Measurements from ENCODE around the gene TRIM5. TPM values are rescaled to one million over a fixed set of nuclear protein-coding genes. Genes with fewer than 3 reads are reported as not detected.

The TRIM5 gene
- total RNA-seq, 1 experiment from 2014 or later: 21.9 TPM

DNA sequence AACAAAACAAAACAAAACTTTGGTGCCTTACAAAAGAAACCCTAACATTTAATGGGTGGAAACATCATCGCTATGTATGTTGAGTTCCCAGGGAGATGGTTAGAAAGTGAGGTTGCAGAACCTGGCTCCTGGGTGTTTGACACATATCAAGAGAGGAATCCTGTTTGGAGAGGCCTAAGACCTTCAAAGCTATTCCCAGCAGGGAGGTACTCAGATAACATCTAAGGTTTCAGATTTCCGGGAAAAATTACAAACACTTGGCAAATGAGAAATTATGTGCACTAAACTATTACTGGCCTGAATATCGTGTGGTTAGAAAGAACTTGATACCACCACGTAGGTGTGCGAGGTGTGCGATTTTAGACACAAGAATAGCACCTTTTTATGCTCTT, 18.5 kb downstream of the TRIM5 start:
- Histone ChIP-seq H3K27me3 (replicated peaks; ENCODE audit: control insufficient read depth, insufficient read depth, low read length) (no peaks in the 10 kb centered on the region), H3K36me3 (ENCODE audit: control insufficient read depth, insufficient read depth, low read length) (no peaks in the 10 kb centered on the region; the same call in 1 of the 2 replicates), H3K9me3 (no peaks in the 10 kb centered on the region), H3K4me1 (no peaks in the 10 kb centered on the region), H3K4me3 (ENCODE audit: low read depth, low read length) (no peak overlapping the region)
- H3K27ac Mint-ChIP-seq (ENCODE audit: unreplicated experiment): no peak overlapping the region
- BruUV-seq (replicated peaks): no TSS peak
- CTCF ChIA-PET: no interaction called here
- peaks cover 34% of the 10 kb centered on the region for H3K36me3 Mint-ChIP-seq (ENCODE audit: insufficient read depth, unreplicated experiment)
- no peak for DNase-seq
- no peaks in the 10 kb centered on the region for H3K4me1 Mint-ChIP-seq (ENCODE audit: low read depth, unreplicated experiment)
- POLR2A ChIA-PET: no interaction called here
- intact Hi-C loops (cut with micrococcal nuclease; ENCODE audit: unreplicated experiment): no loop called here
- H3K27me3 Mint-ChIP-seq (ENCODE audit: insufficient read depth, unreplicated experiment): no peaks in the 10 kb centered on the region
- TF ChIP-seq, protein P1, sequence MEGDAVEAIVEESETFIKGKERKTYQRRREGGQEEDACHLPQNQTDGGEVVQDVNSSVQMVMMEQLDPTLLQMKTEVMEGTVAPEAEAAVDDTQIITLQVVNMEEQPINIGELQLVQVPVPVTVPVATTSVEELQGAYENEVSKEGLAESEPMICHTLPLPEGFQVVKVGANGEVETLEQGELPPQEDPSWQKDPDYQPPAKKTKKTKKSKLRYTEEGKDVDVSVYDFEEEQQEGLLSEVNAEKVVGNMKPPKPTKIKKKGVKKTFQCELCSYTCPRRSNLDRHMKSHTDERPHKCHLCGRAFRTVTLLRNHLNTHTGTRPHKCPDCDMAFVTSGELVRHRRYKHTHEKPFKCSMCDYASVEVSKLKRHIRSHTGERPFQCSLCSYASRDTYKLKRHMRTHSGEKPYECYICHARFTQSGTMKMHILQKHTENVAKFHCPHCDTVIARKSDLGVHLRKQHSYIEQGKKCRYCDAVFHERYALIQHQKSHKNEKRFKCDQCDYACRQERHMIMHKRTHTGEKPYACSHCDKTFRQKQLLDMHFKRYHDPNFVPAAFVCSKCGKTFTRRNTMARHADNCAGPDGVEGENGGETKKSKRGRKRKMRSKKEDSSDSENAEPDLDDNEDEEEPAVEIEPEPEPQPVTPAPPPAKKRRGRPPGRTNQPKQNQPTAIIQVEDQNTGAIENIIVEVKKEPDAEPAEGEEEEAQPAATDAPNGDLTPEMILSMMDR (IDR thresholded peaks at IDR 0.05; ENCODE audit: insufficient read depth in 1 of 2, low read depth in 1 of 2, low read length in 1 of 2, severe bottlenecking in 1 of 2, unreplicated experiment in 1 of 2): no peak
- H3K4me3 Mint-ChIP-seq (ENCODE audit: unreplicated experiment): no peak overlapping the region
- no peaks in the 10 kb centered on the region for H3K9me3 Mint-ChIP-seq (ENCODE audit: unreplicated experiment)

DNA sequence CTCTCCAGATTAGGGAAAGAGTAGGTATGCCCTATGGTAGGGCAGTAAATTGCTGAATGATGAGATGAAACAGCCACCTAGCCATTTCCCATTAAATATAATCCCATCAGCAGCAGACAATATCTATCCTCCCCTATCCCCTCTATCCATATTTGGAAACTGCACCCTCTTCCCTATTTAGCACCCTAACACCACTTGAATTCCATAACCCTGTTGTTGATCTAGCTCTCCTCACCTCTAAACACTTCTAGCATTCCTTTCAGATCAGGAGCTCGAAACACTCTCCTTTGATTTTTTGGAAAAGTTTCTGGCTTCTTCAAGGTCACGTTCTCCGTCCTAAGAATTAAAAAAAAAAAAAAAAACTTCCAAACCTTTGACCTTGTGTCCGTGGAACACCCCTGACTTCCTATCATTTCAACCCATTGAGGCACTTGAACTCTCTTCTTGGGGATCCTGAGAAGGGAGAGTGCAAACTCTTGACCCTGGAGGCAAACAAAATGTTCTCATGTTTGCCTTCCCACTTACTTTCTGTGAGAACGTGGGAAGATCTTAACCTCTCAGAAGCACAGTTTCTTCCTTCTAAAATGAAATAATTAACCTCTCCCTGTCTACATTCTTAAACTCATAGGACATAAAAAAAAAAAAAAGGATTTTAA, 19.0 kb downstream of the TRIM5 start:
- TF ChIP-seq, protein P1 (IDR thresholded peaks at IDR 0.05; ENCODE audit: insufficient read depth in 1 of 2, low read depth in 1 of 2, low read length in 1 of 2, severe bottlenecking in 1 of 2, unreplicated experiment in 1 of 2): no peak
- Mint-ChIP-seq H3K36me3 (ENCODE audit: insufficient read depth, unreplicated experiment) (peaks cover 34% of the 10 kb centered on the region), H3K9me3 (ENCODE audit: unreplicated experiment) (no peaks in the 10 kb centered on the region), H3K4me3 (ENCODE audit: unreplicated experiment) (no peak overlapping the region), H3K27ac (ENCODE audit: unreplicated experiment) (no peak overlapping the region), H3K4me1 (ENCODE audit: low read depth, unreplicated experiment) (no peaks in the 10 kb centered on the region), H3K27me3 (ENCODE audit: insufficient read depth, unreplicated experiment) (no peaks in the 10 kb centered on the region)
- CTCF ChIA-PET: no interaction called here
- H3K4me1 ChIP-seq: no peaks in the 10 kb centered on the region
- no peaks in the 10 kb centered on the region for H3K9me3 ChIP-seq
- DNase-seq: no peak
- POLR2A ChIA-PET: no interaction called here
- BruUV-seq (replicated peaks): no TSS peak
- H3K27me3 ChIP-seq (replicated peaks; ENCODE audit: control insufficient read depth, insufficient read depth, low read length): no peaks in the 10 kb centered on the region
- intact Hi-C loops (cut with micrococcal nuclease; ENCODE audit: unreplicated experiment): no loop called here
- H3K36me3 ChIP-seq (ENCODE audit: control insufficient read depth, insufficient read depth, low read length): no peaks in the 10 kb centered on the region; the same call in 1 of the 2 replicates
- H3K4me3 ChIP-seq (ENCODE audit: low read depth, low read length): no peak overlapping the region

DNA sequence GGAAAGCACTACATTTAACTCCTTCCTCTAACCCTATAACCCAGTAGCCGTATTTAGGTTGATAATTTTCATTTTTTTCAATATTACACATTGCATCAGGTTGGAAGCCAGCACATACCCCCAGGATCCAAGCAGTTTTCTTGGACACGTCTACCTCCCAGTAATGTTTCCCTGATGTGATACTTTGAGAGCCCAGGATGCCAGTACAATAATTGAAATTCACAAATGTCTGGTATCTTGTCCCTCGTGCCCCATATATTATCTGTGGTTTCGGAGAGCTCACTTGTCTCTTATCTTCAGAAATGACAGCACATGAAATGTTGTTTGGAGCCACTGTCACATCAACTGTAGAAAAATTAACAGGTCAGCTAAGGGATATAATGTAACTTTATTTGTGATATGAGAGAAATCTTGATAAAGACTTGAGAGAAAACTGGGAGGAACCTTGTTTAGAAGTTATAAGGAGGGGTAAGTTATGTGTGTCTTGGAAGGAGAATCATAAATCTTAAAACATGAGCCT, 19.8 kb downstream of the TRIM5 start:
- ChIA-PET CTCF (no interaction called here), POLR2A (no interaction called here)
- TF ChIP-seq, protein P1 (IDR thresholded peaks at IDR 0.05; ENCODE audit: insufficient read depth in 1 of 2, low read depth in 1 of 2, low read length in 1 of 2, severe bottlenecking in 1 of 2, unreplicated experiment in 1 of 2): no peak
- Histone ChIP-seq H3K4me1 (no peaks in the 10 kb centered on the region), H3K4me3 (ENCODE audit: low read depth, low read length) (no peak overlapping the region), H3K9me3 (no peaks in the 10 kb centered on the region), H3K27me3 (replicated peaks; ENCODE audit: control insufficient read depth, insufficient read depth, low read length) (no peaks in the 10 kb centered on the region), H3K36me3 (ENCODE audit: control insufficient read depth, insufficient read depth, low read length) (no peaks in the 10 kb centered on the region; the same call in 1 of the 2 replicates)
- H3K4me1 Mint-ChIP-seq (ENCODE audit: low read depth, unreplicated experiment): no peaks in the 10 kb centered on the region
- no peak overlapping the region for H3K27ac Mint-ChIP-seq (ENCODE audit: unreplicated experiment)
- no peak overlapping the region for H3K4me3 Mint-ChIP-seq (ENCODE audit: unreplicated experiment)
- BruUV-seq (replicated peaks): no TSS peak
- no peak for DNase-seq
- no peaks in the 10 kb centered on the region for H3K27me3 Mint-ChIP-seq (ENCODE audit: insufficient read depth, unreplicated experiment)
- H3K36me3 Mint-ChIP-seq (ENCODE audit: insufficient read depth, unreplicated experiment): peaks cover 28% of the 10 kb centered on the region
- intact Hi-C loops (cut with micrococcal nuclease; ENCODE audit: unreplicated experiment): no loop called here
- H3K9me3 Mint-ChIP-seq (ENCODE audit: unreplicated experiment): no peaks in the 10 kb centered on the region
